Amniotic epithelial cell (primary cell): ENCODE data around the gene EGFR.

Source experiments
- DNase-seq: peaks from one replicate; pipeline ENCODE4 v3.0.0-alpha.2; 2010; ENCODE audit warnings: low read depth

EGFR gene

GRCh38 chr7:55212838-55213237 is 194.0 kb downstream of the EGFR start:
- no peak for DNase-seq

GRCh38 chr7:55214707-55215106 is 195.9 kb downstream of the EGFR start:
- DNase-seq, result no peak

GRCh38 chr7:55223023-55223422 is 204.2 kb downstream of the EGFR start:
- no peak for DNase-seq

- DNase-seq, result no peak
Observed at GRCh38 chr7:55224111-55224510, 205.3 kb downstream of the EGFR start.

- DNase-seq, result no peak
Observed at GRCh38 chr7:55224810-55225209, 206.0 kb downstream of the EGFR start.

GRCh38 chr7:55230014-55230413 is 211.2 kb downstream of the EGFR start:
- DNase-seq, result no peak

GRCh38 chr7:55231736-55232280 is 213.0 kb downstream of the EGFR start:
- no peak for DNase-seq

- no peak for DNase-seq
Observed at GRCh38 chr7:55233001-55233400, 214.2 kb downstream of the EGFR start.

- DNase-seq, result no peak
Observed at GRCh38 chr7:55234408-55234807, 215.6 kb downstream of the EGFR start.

GRCh38 chr7:55235115-55235514 is 216.3 kb downstream of the EGFR start:
- no peak for DNase-seq

GRCh38 chr7:55235801-55236200 is 217.0 kb downstream of the EGFR start:
- DNase-seq, result no peak

- DNase-seq, result no peak
Observed at GRCh38 chr7:55236476-55236875, 217.7 kb downstream of the EGFR start.

GRCh38 chr7:55237156-55237893 is 218.5 kb downstream of the EGFR start:
- no peak for DNase-seq

GRCh38 chr7:55239406-55239805 is 220.6 kb downstream of the EGFR start:
- DNase-seq, result no peak

- DNase-seq, result no peak
Observed at GRCh38 chr7:55240418-55241142, 221.8 kb downstream of the EGFR start.

- no peak for DNase-seq
Observed at GRCh38 chr7:55241958-55242357, 223.1 kb downstream of the EGFR start.

- DNase-seq, result no peak
Observed at GRCh38 chr7:55242613-55243012, 223.8 kb downstream of the EGFR start.

- DNase-seq, result no peak
Observed at GRCh38 chr7:55244006-55244745, 225.4 kb downstream of the EGFR start.

- DNase-seq, result peak; percentile 74
Observed at GRCh38 chr7:55245271-55245723, 226.5 kb downstream of the EGFR start.

GRCh38 chr7:55246171-55246570 is 227.4 kb downstream of the EGFR start:
- no peak for DNase-seq

- DNase-seq, result peak; percentile 65
Observed at GRCh38 chr7:55247428-55247827, 228.6 kb downstream of the EGFR start.

- no peak for DNase-seq
Observed at GRCh38 chr7:55248526-55248925, 229.7 kb downstream of the EGFR start.

GRCh38 chr7:55249332-55249731 is 230.5 kb downstream of the EGFR start:
- peak; percentile 41 for DNase-seq
